Measurements from ENCODE around the gene SLC4A4.

DNA sequence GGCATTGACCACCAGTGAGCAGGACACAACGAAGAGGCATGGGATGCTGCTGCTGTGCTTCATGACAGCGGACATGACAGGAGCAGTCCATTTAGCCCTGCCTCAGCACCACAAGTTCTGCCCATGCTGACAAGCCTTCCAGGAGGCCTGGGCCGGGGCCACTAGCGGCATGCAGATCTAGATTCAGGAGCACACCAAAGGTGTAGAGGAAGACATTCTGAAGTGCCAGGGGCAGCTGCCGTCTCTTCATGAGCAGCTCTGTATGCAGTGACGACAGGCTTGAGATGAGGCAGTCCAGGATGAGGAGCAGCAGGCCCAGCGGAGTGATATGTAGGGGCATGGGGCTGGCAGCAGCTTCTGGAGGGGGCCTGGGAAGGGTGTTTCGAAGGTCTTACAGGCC lies 38.5 kb upstream of the SLC4A4 start:
- TF ChIP-seq, protein P1, sequence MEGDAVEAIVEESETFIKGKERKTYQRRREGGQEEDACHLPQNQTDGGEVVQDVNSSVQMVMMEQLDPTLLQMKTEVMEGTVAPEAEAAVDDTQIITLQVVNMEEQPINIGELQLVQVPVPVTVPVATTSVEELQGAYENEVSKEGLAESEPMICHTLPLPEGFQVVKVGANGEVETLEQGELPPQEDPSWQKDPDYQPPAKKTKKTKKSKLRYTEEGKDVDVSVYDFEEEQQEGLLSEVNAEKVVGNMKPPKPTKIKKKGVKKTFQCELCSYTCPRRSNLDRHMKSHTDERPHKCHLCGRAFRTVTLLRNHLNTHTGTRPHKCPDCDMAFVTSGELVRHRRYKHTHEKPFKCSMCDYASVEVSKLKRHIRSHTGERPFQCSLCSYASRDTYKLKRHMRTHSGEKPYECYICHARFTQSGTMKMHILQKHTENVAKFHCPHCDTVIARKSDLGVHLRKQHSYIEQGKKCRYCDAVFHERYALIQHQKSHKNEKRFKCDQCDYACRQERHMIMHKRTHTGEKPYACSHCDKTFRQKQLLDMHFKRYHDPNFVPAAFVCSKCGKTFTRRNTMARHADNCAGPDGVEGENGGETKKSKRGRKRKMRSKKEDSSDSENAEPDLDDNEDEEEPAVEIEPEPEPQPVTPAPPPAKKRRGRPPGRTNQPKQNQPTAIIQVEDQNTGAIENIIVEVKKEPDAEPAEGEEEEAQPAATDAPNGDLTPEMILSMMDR (optimal IDR thresholded peaks at IDR 0.05 in 1 of 3, IDR thresholded peaks at IDR 0.05 in 1 of 3, conservative IDR thresholded peaks at IDR 0.05 in 1 of 3; ENCODE audit: extremely low read depth in 1 of 3, insufficient read depth in 2 of 3, low read length in 3 of 3), result no peak
- no peak for TF ChIP-seq EZH2 (IDR thresholded peaks at IDR 0.05; ENCODE audit: low read length)
